ENCODE data around the gene NAGK.

The NAGK gene

GRCh38 chr2:71117063-71117462 is 48.6 kb downstream of the NAGK start:
- no peak for DNase-seq

DNA sequence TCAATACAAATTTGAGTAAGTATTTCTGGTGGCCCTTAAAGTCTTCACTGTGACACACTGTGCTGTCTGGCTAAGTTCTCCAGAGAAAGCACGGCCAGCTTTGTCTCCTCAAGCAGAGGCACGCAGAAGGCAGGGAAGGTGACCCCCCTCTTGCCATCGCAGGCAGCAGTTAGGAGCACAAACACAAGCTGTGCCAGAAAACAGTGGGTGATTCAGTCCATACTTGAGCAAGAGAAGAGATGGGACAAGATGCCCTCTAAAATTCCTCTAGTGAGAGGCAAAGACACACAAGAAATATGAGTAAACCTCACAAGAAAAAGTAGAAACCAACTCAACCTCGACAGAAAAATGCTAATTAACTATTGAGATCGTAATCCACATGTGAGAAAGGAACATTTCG is 51.7 kb downstream of the NAGK start:
- no peak for DNase-seq

DNA sequence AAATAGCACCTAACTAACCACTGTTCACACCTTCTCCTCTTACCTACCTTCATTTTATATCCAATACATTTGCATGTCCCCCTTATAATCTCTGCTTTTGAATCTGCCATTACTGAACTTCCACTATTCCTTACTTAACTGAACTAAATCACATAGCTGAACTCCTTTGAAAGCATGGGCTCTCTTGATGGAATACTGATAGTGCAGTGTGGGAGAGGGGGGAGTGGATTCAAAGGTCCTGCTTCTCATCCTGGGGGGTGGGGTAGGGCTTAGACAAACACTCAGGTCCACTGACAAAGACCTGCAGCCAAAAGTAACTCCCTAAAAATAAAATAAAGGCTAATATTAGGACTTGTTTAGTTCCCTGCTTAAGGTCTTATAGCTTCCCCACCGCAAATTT is 53.0 kb downstream of the NAGK start:
- no peak for DNase-seq

- DNase-seq = no peak
These were observed 54.2 kb downstream of the NAGK start for GRCh38 chr2:71122387-71123298.

GRCh38 chr2:71125506-71126294 is 57.3 kb downstream of the NAGK start:
- no peak for DNase-seq

GRCh38 chr2:71126957-71127356 is 58.5 kb downstream of the NAGK start:
- no peak for DNase-seq

Measured in CD4-positive, alpha-beta T cell treated with Interleukin-17A for 1 hour (primary cell).